Lower leg skin (tissue), 4 donors: ENCODE measurements around the gene WDHD1. TPM values are rescaled to one million over a fixed set of nuclear protein-coding genes. Genes with fewer than 3 reads are reported as not detected.

ENCODE experiments used
- DNase-seq, 2 donors: peaks; one replicate each; pipeline ENCODE4 v3.0.0-alpha.2; 2019; ENCODE audit warnings: low spot score in 2 of 2
- H3K4me3 ChIP-seq: fragments of 200-600 bp; sonication (generic); 2 replicates; pipeline ENCODE4 v1.5.1; 2017; ENCODE audit warnings: mild to moderate bottlenecking, low read depth; ENCODE audit not compliant: poor library complexity, severe bottlenecking
- CTCF ChIP-seq, 3 donors: fragments of 450-650 bp; IDR thresholded peaks; one replicate each; pipeline ENCODE4 v1.5.1; 2016; ENCODE audit warnings: antibody characterized with exemption in 3 of 3, mild to moderate bottlenecking in 3 of 3, moderate library complexity in 2 of 3
- POLR2A ChIP-seq, 2 donors: fragments of 450-650 bp; IDR thresholded peaks; one replicate each; pipeline ENCODE4 v1.6.1; 2016 to 2017; ENCODE audit warnings: antibody characterized with exemption in 2 of 2, mild to moderate bottlenecking in 1 of 2, moderate library complexity in 1 of 2
- WGBS, 2 donors: methylation state at CpG; one replicate each; pipeline ENCODE4 v1.1.5; 2018; 5-methylcytosine and 5-hydroxymethylcytosine counted together
- intact Hi-C: fragments of 100-400 bp; cut with DNase I; formaldehyde crosslinking; loops from one replicate; pipeline ENCODE4 v1.15.0; 2023; ENCODE audit warnings: low total_unique reads
- total RNA-seq, 4 donors: library from RNA; depleted of rRNA; stranded (reverse); fragments of >200 nt; gene quantifications; one replicate each; pipeline ENCODE4 v1.1.0, GENCODE V29; 2016

WDHD1 gene
- total RNA-seq, 4 donors from 2014 or later = 1.1 to 3.8 (median 2.3) TPM

- H3K4me3 ChIP-seq = no peak overlapping the region
- DNase-seq = no peak
- intact Hi-C loops = no loop called here
- WGBS, 2 donors = 80 to 82% methylated on average over 3 of the region's 3 CpGs
- TF ChIP-seq CTCF (IDR thresholded peaks at IDR 0.05) (no peak), POLR2A (IDR thresholded peaks at IDR 0.05) (no peak)
Observed at GRCh38 chr14:55000381-55000780, 26.5 kb downstream of the WDHD1 start.

GRCh38 chr14:54985156-54985555 is 41.7 kb downstream of the WDHD1 start:
- DNase-seq = no peak
- intact Hi-C loops = no loop called here
- TF ChIP-seq POLR2A (IDR thresholded peaks at IDR 0.05) (no peak), CTCF (IDR thresholded peaks at IDR 0.05) (no peak)
- H3K4me3 ChIP-seq = no peak overlapping the region
- WGBS, 2 donors = 88 to 95% methylated on average over 4 of the region's 4 CpGs

- TF ChIP-seq CTCF (IDR thresholded peaks at IDR 0.05) (no peak), POLR2A (IDR thresholded peaks at IDR 0.05) (no peak)
- no peak for DNase-seq
- WGBS, 2 donors = 72 to 82% methylated on average over 6 of the region's 6 CpGs
- no peak overlapping the region for H3K4me3 ChIP-seq
- intact Hi-C loops = no loop called here
Observed at GRCh38 chr14:54981698-54982097, 45.2 kb downstream of the WDHD1 start.

GRCh38 chr14:54979039-54979438 is 47.9 kb downstream of the WDHD1 start:
- no peak for DNase-seq
- intact Hi-C loops = no loop called here
- TF ChIP-seq CTCF (IDR thresholded peaks at IDR 0.05) (no peak), POLR2A (IDR thresholded peaks at IDR 0.05) (no peak)
- no peak overlapping the region for H3K4me3 ChIP-seq
- 80 to 93% methylated on average over 3 of the region's 3 CpGs for WGBS, 2 donors

- no peak overlapping the region for H3K4me3 ChIP-seq
- TF ChIP-seq CTCF (IDR thresholded peaks at IDR 0.05) (no peak), POLR2A (IDR thresholded peaks at IDR 0.05) (no peak)
- intact Hi-C loops = no loop called here
- 68 to 71% methylated on average over 4 of the region's 4 CpGs for WGBS, 2 donors
- no peak for DNase-seq
Observed at GRCh38 chr14:54976316-54976715, 50.6 kb downstream of the WDHD1 start.

GRCh38 chr14:54975856-54976255 is 51.0 kb downstream of the WDHD1 start:
- 73 to 76% methylated on average over 3 of the region's 3 CpGs for WGBS, 2 donors
- no peak overlapping the region for H3K4me3 ChIP-seq
- TF ChIP-seq CTCF (IDR thresholded peaks at IDR 0.05) (no peak), POLR2A (IDR thresholded peaks at IDR 0.05) (no peak)
- intact Hi-C loops = no loop called here
- DNase-seq = no peak
